K562 (cell line): ENCODE results near the gene TCEA3. TPM values are rescaled to one million over a fixed set of nuclear protein-coding genes. Genes with fewer than 3 reads are reported as not detected.

Experiments used
- ARID2 ChIP-seq: fragments of 450-650 bp; IDR thresholded peaks from 2 replicates; pipeline ENCODE4 v1.6.1; 2017; ENCODE audit warnings: antibody characterized with exemption, mild to moderate bottlenecking
- DEAF1 ChIP-seq: fragments of 450-650 bp; formaldehyde crosslinking; IDR thresholded peaks from 2 replicates; pipeline ENCODE4 v1.4.0; 2020; ENCODE audit warnings: mild to moderate bottlenecking, moderate library complexity
- DNMT1 ChIP-seq: fragments of 450-650 bp; IDR thresholded peaks from 2 replicates; pipeline ENCODE4 v1.6.1; 2016; ENCODE audit warnings: antibody characterized with exemption, mild to moderate bottlenecking
- FIP1L1 ChIP-seq: fragments of 200-400 bp; formaldehyde crosslinking; IDR thresholded peaks from 2 replicates; pipeline ENCODE4 v1.6.1; 2018; ENCODE audit warnings: mild to moderate bottlenecking, low read depth, low read length; ENCODE audit not compliant: poor library complexity, severe bottlenecking
- FOXK1 ChIP-seq: sonication (generic); formaldehyde crosslinking; IDR thresholded peaks from 2 replicates; pipeline ENCODE4 v1.8.0; 2022; ENCODE audit warnings: missing genetic modification reagents, mild to moderate bottlenecking, borderline replicate concordance
- HNRNPL ChIP-seq: fragments of 200-400 bp; formaldehyde crosslinking; IDR thresholded peaks from 2 replicates; pipeline ENCODE4 v1.6.1; 2017; ENCODE audit warnings: low read depth, mild to moderate bottlenecking, low read length
- JUNB ChIP-seq: fragments of 450-650 bp; formaldehyde crosslinking; conservative IDR thresholded peaks from 2 replicates; pipeline ENCODE4 v1.4.0; 2020; ENCODE audit warnings: mild to moderate bottlenecking
- MCM5 ChIP-seq: fragments of 450-650 bp; IDR thresholded peaks from 2 replicates; pipeline ENCODE4 v1.6.1; 2016; ENCODE audit warnings: low read depth
- NFYB ChIP-seq: IDR thresholded peaks from 2 replicates; pipeline ENCODE4 v1.6.1; 2011; ENCODE audit warnings: mild to moderate bottlenecking, moderate library complexity; ENCODE audit not compliant: insufficient read length; ENCODE audit errors: extremely low read depth
- POLR2A ChIP-seq: fragments of 450-650 bp; conservative IDR thresholded peaks from 2 replicates; pipeline ENCODE4 v1.6.1; 2016
- POLR3G ChIP-seq: IDR thresholded peaks from 2 replicates; pipeline ENCODE4 v1.6.1; 2011; ENCODE audit not compliant: insufficient read length, insufficient replicate concordance; ENCODE audit errors: extremely low read depth
- PRMT5 ChIP-seq: sonication (generic); formaldehyde crosslinking; IDR thresholded peaks from 2 replicates; pipeline ENCODE4 v1.5.0; 2020; ENCODE audit warnings: missing genetic modification reagents
- RNF2 ChIP-seq: sonication (generic); IDR thresholded peaks from 2 replicates; pipeline ENCODE4 v1.6.1; 2016
- SP1 ChIP-seq: sonication (generic); formaldehyde crosslinking; IDR thresholded peaks from 2 replicates; pipeline ENCODE4 v1.8.1; 2022; ENCODE audit warnings: mild to moderate bottlenecking, missing genetic modification reagents
- SUPT5H ChIP-seq: fragments of 450-650 bp; IDR thresholded peaks from 2 replicates; pipeline ENCODE4 v1.6.1; 2016
- TEAD2 ChIP-seq: fragments of 450-650 bp; IDR thresholded peaks from 2 replicates; pipeline ENCODE4 v1.6.1; 2016; ENCODE audit warnings: missing genetic modification characterization, control low read depth, missing compliant biosample characterization
- TFE3 ChIP-seq: fragments of 450-650 bp; formaldehyde crosslinking; IDR thresholded peaks from 2 replicates; pipeline ENCODE4 v1.4.0; 2020; ENCODE audit warnings: mild to moderate bottlenecking, mixed read lengths
- TRIM28 ChIP-seq: fragments of 450-650 bp; IDR thresholded peaks from 2 replicates; pipeline ENCODE4 v1.6.1; 2017
- XRCC4 ChIP-seq: IDR thresholded peaks from one replicate; pipeline ENCODE4 v1.6.1; 2011; ENCODE audit not compliant: insufficient read depth, insufficient read length; ENCODE audit errors: extremely low read depth
- ZNF146 ChIP-seq: IDR thresholded peaks from one replicate; pipeline ENCODE4 v1.6.1; 2018; ENCODE audit warnings: missing compliant biosample characterization; ENCODE audit not compliant: unreplicated experiment
- ZNF561 ChIP-seq: fragments of 450-650 bp; formaldehyde crosslinking; conservative IDR thresholded peaks from 2 replicates; pipeline ENCODE4 v1.4.0; 2020; ENCODE audit warnings: mild to moderate bottlenecking, moderate library complexity
- ZNF57 ChIP-seq: fragments of 450-650 bp; formaldehyde crosslinking; IDR thresholded peaks from 2 replicates; pipeline ENCODE4 v1.4.0; 2020; ENCODE audit warnings: mild to moderate bottlenecking, moderate library complexity
- ZNF668 ChIP-seq: fragments of 250-450 bp; sonication (Bioruptor Pico); IDR thresholded peaks from 2 replicates; pipeline ENCODE4 v1.8.0; 2022; ENCODE audit warnings: mild to moderate bottlenecking, inconsistent platforms
- polyA plus RNA-seq, 8 experiments: library from polyadenylated mRNA; depleted of rRNA in 4 of 8; stranded (reverse) in 5 of 8; unstranded in 3 of 8; fragments of >200 nt; fragmentation: Nextera tagmentation in 2 of 8; fragmentation: Illumina TruSeq in 1 of 8; extraction: Ambion mirVana in 2 of 8; extraction: Trizol in 1 of 8; gene quantifications; 2 replicates each; pipeline versions ENCODE4 v1.2.1 to v1.2.3, GENCODE V29; 2011 to 2014; ENCODE audit warnings: inconsistent platforms in 1 of 8, missing spikeins in 1 of 8
- total RNA-seq, 7 experiments: library from RNA; depleted of rRNA in 6 of 7; stranded (reverse); fragments of >200 nt in 6 of 7; fragmentation: Illumina TruSeq in 2 of 7; extraction: Trizol in 2 of 7; gene quantifications; 2 replicates each; pipeline versions ENCODE4 v1.2.1 to v1.2.3, GENCODE V29; 2011 to 2021; ENCODE audit warnings: low replicate concordance in 1 of 7
- TF ChIP-seq, protein P1 (sequence below), 3 experiments: IDR thresholded peaks in 2 of 3; conservative IDR thresholded peaks in 1 of 3; 2 replicates each; pipeline ENCODE4 v1.5.1; 2011 to 2012; ENCODE audit warnings: low read length in 3 of 3, mild to moderate bottlenecking in 3 of 3, control low read depth in 2 of 3, improper control_type of control experiment in 1 of 3, inconsistent platforms in 1 of 3, low read depth in 1 of 3, mixed read lengths in 1 of 3, moderate library complexity in 1 of 3; ENCODE audit not compliant: insufficient read depth in 2 of 3
- TF ChIP-seq, protein P2 (sequence below): fragments of 250-450 bp; sonication (Bioruptor Pico); IDR thresholded peaks from 2 replicates; pipeline ENCODE4 v1.8.0; 2022; ENCODE audit warnings: inconsistent platforms, mild to moderate bottlenecking, moderate library complexity, borderline replicate concordance

Gene TCEA3
- total and polyA plus RNA-seq, 9 of the 15 experiments (the other 6 are each of a cell fraction or from before 2014, with no cell fraction given) = 0.03 to 0.55 (median 0.36) TPM

- TF ChIP-seq DEAF1 (CRISPR knock-in tag) = peak; percentile 84
- TF ChIP-seq POLR2A = no peak
- TF ChIP-seq, protein P1, sequence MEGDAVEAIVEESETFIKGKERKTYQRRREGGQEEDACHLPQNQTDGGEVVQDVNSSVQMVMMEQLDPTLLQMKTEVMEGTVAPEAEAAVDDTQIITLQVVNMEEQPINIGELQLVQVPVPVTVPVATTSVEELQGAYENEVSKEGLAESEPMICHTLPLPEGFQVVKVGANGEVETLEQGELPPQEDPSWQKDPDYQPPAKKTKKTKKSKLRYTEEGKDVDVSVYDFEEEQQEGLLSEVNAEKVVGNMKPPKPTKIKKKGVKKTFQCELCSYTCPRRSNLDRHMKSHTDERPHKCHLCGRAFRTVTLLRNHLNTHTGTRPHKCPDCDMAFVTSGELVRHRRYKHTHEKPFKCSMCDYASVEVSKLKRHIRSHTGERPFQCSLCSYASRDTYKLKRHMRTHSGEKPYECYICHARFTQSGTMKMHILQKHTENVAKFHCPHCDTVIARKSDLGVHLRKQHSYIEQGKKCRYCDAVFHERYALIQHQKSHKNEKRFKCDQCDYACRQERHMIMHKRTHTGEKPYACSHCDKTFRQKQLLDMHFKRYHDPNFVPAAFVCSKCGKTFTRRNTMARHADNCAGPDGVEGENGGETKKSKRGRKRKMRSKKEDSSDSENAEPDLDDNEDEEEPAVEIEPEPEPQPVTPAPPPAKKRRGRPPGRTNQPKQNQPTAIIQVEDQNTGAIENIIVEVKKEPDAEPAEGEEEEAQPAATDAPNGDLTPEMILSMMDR (IDR thresholded peaks at IDR 0.05 in 2 of 3, conservative IDR thresholded peaks at IDR 0.05 in 1 of 3; ENCODE audit: insufficient read depth in 2 of 3, low read depth in 1 of 3, low read length in 3 of 3) = peak; percentile 93 to 98 (median 98)
- no peak for TF ChIP-seq TRIM28
- TF ChIP-seq RNF2 = 0 out of 2 replicates have a peak, but pooled peaks have one; percentile 16
- no peak for TF ChIP-seq FIP1L1
- no peak for TF ChIP-seq ZNF146
- TF ChIP-seq, protein P2, sequence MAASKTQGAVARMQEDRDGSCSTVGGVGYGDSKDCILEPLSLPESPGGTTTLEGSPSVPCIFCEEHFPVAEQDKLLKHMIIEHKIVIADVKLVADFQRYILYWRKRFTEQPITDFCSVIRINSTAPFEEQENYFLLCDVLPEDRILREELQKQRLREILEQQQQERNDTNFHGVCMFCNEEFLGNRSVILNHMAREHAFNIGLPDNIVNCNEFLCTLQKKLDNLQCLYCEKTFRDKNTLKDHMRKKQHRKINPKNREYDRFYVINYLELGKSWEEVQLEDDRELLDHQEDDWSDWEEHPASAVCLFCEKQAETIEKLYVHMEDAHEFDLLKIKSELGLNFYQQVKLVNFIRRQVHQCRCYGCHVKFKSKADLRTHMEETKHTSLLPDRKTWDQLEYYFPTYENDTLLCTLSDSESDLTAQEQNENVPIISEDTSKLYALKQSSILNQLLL = no peak
- TF ChIP-seq ARID2 = peak; percentile 72
- no peak for TF ChIP-seq NFYB
- no peak for TF ChIP-seq ZNF57 (CRISPR knock-in tag)
- TF ChIP-seq JUNB (CRISPR knock-in tag) = no peak
- TF ChIP-seq PRMT5 (CRISPR knock-in tag) = no peak
- no peak for TF ChIP-seq POLR3G
- peak; percentile 76; the same call in 1 of the 2 replicates for TF ChIP-seq FOXK1 (CRISPR knock-in tag)
- TF ChIP-seq DNMT1 = no peak
- no peak for TF ChIP-seq XRCC4
- TF ChIP-seq ZNF561 = no peak
- TF ChIP-seq MCM5 = no peak
- TF ChIP-seq HNRNPL = no peak
- no peak for TF ChIP-seq TFE3 (CRISPR knock-in tag)
- TF ChIP-seq TEAD2 (tag) = no peak
- TF ChIP-seq ZNF668 = no peak
- TF ChIP-seq SP1 = peak; percentile 53; the same call in 1 of the 2 replicates
- TF ChIP-seq SUPT5H = no peak
Observed at GRCh38 chr1:23403735-23404486, 20.6 kb downstream of the TCEA3 start (continued).
